Transverse colon (tissue), 4 donors: ENCODE measurements around the gene VPS13D. TPM values are rescaled to one million over a fixed set of nuclear protein-coding genes. Genes with fewer than 3 reads are reported as not detected.
A peak's percentile ranks its signal among the peaks of the same experiment; 100 is the strongest.

Experiments
- DNase-seq: peaks from one replicate; pipeline ENCODE4 v3.0.0-alpha.2; 2019
- H3K27ac ChIP-seq, 4 donors: fragments of 200-600 bp; sonication (generic); 2 replicates each; pipeline ENCODE4 v1.5.1; 2016 to 2018; ENCODE audit warnings: inconsistent platforms in 4 of 4
- H3K27me3 ChIP-seq: fragments of 200-600 bp; sonication (generic); 2 replicates; pipeline ENCODE4 v1.5.1; 2017; ENCODE audit warnings: inconsistent platforms
- H3K36me3 ChIP-seq, 4 donors: fragments of 200-600 bp; sonication (generic); 2 replicates each; pipeline ENCODE4 v1.5.1; 2017 to 2019; ENCODE audit warnings: inconsistent platforms in 4 of 4
- H3K4me1 ChIP-seq, 4 donors: fragments of 200-600 bp; sonication (generic); 2 replicates each; pipeline ENCODE4 v1.5.1; 2017 to 2020; ENCODE audit warnings: inconsistent platforms in 4 of 4
- H3K4me3 ChIP-seq, 4 donors: fragments of 200-600 bp; sonication (generic); 1 replicate in 1 of 4; 2 replicates in 3 of 4; pipeline versions ENCODE4 v1.5.1 to v1.6.1; 2017 to 2019; ENCODE audit warnings: inconsistent platforms in 4 of 4
- H3K9me3 ChIP-seq, 2 donors: fragments of 200-600 bp; sonication (generic); 2 replicates each; pipeline ENCODE4 v1.5.1; 2017 to 2019; ENCODE audit warnings: inconsistent platforms in 2 of 2
- CTCF ChIP-seq, 5 experiments: fragments of 200-600 bp in 3 of 5; fragments of 450-650 bp in 2 of 5; sonication (generic) in 3 of 5; IDR thresholded peaks; 1 replicate in 2 of 5; 2 replicates in 3 of 5; pipeline ENCODE4 v1.5.1; 2016 to 2017; ENCODE audit warnings: antibody characterized with exemption in 5 of 5, inconsistent platforms in 3 of 5, mild to moderate bottlenecking in 2 of 5, moderate library complexity in 1 of 5
- EP300 ChIP-seq: sonication (generic); formaldehyde crosslinking; IDR thresholded peaks from one replicate; pipeline ENCODE4 v1.6.1; 2017; ENCODE audit warnings: antibody characterized with exemption, low read depth
- POLR2A ChIP-seq: fragments of 450-650 bp; IDR thresholded peaks from one replicate; pipeline ENCODE4 v1.6.1; 2016; ENCODE audit warnings: antibody characterized with exemption, mild to moderate bottlenecking, moderate library complexity
- POLR2AphosphoS5 ChIP-seq, 3 donors: sonication (generic); formaldehyde crosslinking; IDR thresholded peaks; one replicate each; pipeline ENCODE4 v1.6.1; 2016; ENCODE audit warnings: antibody characterized with exemption in 3 of 3
- WGBS, 2 donors: methylation state at CpG; one replicate each; pipeline ENCODE4 v1.1.5; 2018; ENCODE audit warnings: low coverage in 1 of 2; 5-methylcytosine and 5-hydroxymethylcytosine counted together
- in situ Hi-C, 4 donors: fragments of 200-750 bp; cut with MboI; loops; one replicate each; pipeline versions ENCODE4 v1.15.0 to v1.15.1; 2017; ENCODE audit warnings: low sequenced_read_pairs in 3 of 4, low pct_ligation_motif_present in 1 of 4, low pct_unique_long_range_greater_than_20kb in 1 of 4
- intact Hi-C: fragments of 100-400 bp; cut with DNase I; formaldehyde crosslinking; loops from one replicate; pipeline ENCODE4 v1.15.1; 2023; ENCODE audit warnings: low total_unique reads
- total RNA-seq, 4 donors: library from RNA; depleted of rRNA; stranded (reverse); fragments of >200 nt; gene quantifications; one replicate each; pipeline ENCODE4 v1.1.0, GENCODE V29; 2016

Gene VPS13D
- total RNA-seq, 4 donors from 2014 or later = 101 to 136 (median 116) TPM

GRCh38 chr1:12511128-12511484 lies 281.3 kb downstream of the VPS13D start:
- no peak for DNase-seq
- H3K36me3 ChIP-seq = peaks cover 0 to 8% (median 3%) of the 10 kb centered on the region in 4 donors
- no peak overlapping the region for H3K4me3 ChIP-seq
- H3K27me3 ChIP-seq = no peaks in the 10 kb centered on the region
- in situ Hi-C loops (no loop called here), intact Hi-C loops (no loop called here)
- TF ChIP-seq EP300 = no peak
- no peak for TF ChIP-seq POLR2AphosphoS5 (IDR thresholded peaks at IDR 0.05)
- TF ChIP-seq CTCF (IDR thresholded peaks at IDR 0.05) = no peak
- no peak for TF ChIP-seq POLR2A
- H3K9me3 ChIP-seq = no peaks in the 10 kb centered on the region
- H3K27ac ChIP-seq = peak overlapping the region; percentile 53 to 63 (median 55)
- H3K4me1 ChIP-seq = peaks cover 0 to 19% (median 9%) of the 10 kb centered on the region in 4 donors
- 86 to 94% methylated on average over 2 to 3 of the region's 3 CpGs for WGBS, 2 donors

- intact Hi-C loops = no loop called here
- WGBS, 2 donors = 84 to 88% methylated on average over 1 to 13 of the region's 13 CpGs
Observed at GRCh38 chr1:12511516-12512468, 282.0 kb downstream of the VPS13D start.

GRCh38 chr1:12513181-12513580 lies 283.4 kb downstream of the VPS13D start:
- DNase-seq = no peak
- TF ChIP-seq POLR2A = no peak
- TF ChIP-seq POLR2AphosphoS5 (IDR thresholded peaks at IDR 0.05) = no peak
- no peak for TF ChIP-seq EP300
- no peak for TF ChIP-seq CTCF (IDR thresholded peaks at IDR 0.05)

More at GRCh38 chr1:12511516-12512468, 282.0 kb downstream of the VPS13D start:
- Histone ChIP-seq H3K27ac (peak overlapping the region; percentile 53 to 63 (median 55)), H3K9me3 (no peaks in the 10 kb centered on the region), H3K36me3 (peaks cover 0 to 6% (median 1%) of the 10 kb centered on the region in 4 donors), H3K4me3 (no peak overlapping the region), H3K4me1 (peaks cover 0 to 19% (median 9%) of the 10 kb centered on the region in 4 donors), H3K27me3 (no peaks in the 10 kb centered on the region)
- DNase-seq = no peak
- in situ Hi-C loops = no loop called here
- TF ChIP-seq POLR2A (no peak), CTCF (IDR thresholded peaks at IDR 0.05) (no peak)

GRCh38 chr1:12514590-12514989 lies 284.8 kb downstream of the VPS13D start:
- in situ Hi-C loops (no loop called here), intact Hi-C loops (no loop called here)
- DNase-seq = no peak
- TF ChIP-seq EP300 = no peak
- no peak for TF ChIP-seq POLR2A
- no peak for TF ChIP-seq POLR2AphosphoS5 (IDR thresholded peaks at IDR 0.05)
- no peak for TF ChIP-seq CTCF (IDR thresholded peaks at IDR 0.05)
- WGBS, 2 donors = 83 to 87% methylated on average over 7 to 8 of the region's 8 CpGs
- peaks cover 9 to 33% (median 23%) of the 10 kb centered on the region in 4 donors for H3K4me1 ChIP-seq
- H3K9me3 ChIP-seq = no peaks in the 10 kb centered on the region
- no peaks in the 10 kb centered on the region for H3K36me3 ChIP-seq
- no peak overlapping the region for H3K4me3 ChIP-seq
- no peak overlapping the region for H3K27ac ChIP-seq
- H3K27me3 ChIP-seq = no peaks in the 10 kb centered on the region

More at GRCh38 chr1:12513181-12513580, 283.4 kb downstream of the VPS13D start:
- no peak overlapping the region for H3K27ac ChIP-seq
- in situ Hi-C loops (no loop called here), intact Hi-C loops (no loop called here)
- no peaks in the 10 kb centered on the region for H3K9me3 ChIP-seq
- peaks cover 0 to 20% (median 10%) of the 10 kb centered on the region in 4 donors for H3K4me1 ChIP-seq
- no peak overlapping the region for H3K4me3 ChIP-seq
- no peaks in the 10 kb centered on the region for H3K36me3 ChIP-seq
- no peaks in the 10 kb centered on the region for H3K27me3 ChIP-seq
- WGBS, 2 donors = 97 to 98% methylated on average over 9 to 10 of the region's 10 CpGs
